ENCODE results near the gene TNFAIP2.

Gene TNFAIP2

DNA sequence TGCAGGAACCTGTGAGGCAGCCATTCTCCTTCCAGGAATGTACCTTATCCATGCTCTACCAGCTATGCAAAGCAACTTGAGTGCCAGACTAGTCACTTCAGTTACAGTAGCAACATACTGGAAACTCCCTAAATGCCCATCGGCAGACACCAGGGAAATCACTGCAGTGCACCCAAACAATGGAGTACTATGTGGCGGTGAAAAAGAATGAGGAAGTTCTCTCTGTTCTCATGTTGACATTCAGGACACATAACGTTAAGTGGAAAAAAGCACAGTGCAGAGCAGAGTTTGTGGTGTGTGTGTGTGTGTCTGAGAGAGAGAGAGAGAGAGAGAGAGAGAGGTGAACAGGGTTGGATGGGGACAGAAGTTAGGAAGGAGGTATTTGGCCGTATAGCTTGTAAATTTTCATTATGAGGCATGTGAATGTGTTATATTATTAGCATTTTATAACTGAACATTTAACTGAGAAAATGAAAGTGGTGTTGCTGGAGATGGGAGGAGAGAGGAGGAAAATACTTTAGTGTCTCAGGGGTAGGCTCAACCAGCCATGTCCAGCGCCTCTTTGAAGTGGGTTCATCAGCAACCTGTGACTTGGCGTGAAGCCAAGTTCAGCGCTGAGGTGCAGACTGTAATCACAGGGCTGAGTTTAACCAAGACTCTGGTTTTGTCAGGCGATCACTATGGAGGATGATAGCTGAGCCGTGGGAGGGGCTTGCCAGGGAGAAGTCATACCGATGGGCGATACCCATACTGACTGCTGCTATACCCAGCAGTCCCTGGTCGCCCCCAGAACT, 17.3 kb downstream of the TNFAIP2 start:
- no peaks in the 10 kb centered on the region for H3K27me3 ChIP-seq (ENCODE audit: insufficient read depth, low read length, poor library complexity, severe bottlenecking)
- H4K20me1 ChIP-seq (ENCODE audit: insufficient read depth, low read length, poor library complexity, severe bottlenecking) = no peaks in the 10 kb centered on the region
- H3K79me2 ChIP-seq (ENCODE audit: insufficient read depth, low read length) = no peaks in the 10 kb centered on the region
- peak overlapping the region; percentile 25 for H3K4me3 ChIP-seq (ENCODE audit: low read length, poor library complexity, severe bottlenecking)
- no peaks in the 10 kb centered on the region for H3K9me2 ChIP-seq (replicated peaks; ENCODE audit: low read depth, low read length)
- H2AFZ ChIP-seq (ENCODE audit: low read length) = no peak overlapping the region
- peak overlapping the region; percentile 55 for H3K4me2 ChIP-seq (ENCODE audit: low read depth, low read length, poor library complexity, severe bottlenecking)
- H3K9me3 ChIP-seq (ENCODE audit: insufficient read depth, low read depth, low read length) = no peaks in the 10 kb centered on the region
- H3F3A ChIP-seq (ENCODE audit: low read depth) = no peaks in the 10 kb centered on the region
- H3K9ac ChIP-seq (ENCODE audit: low read depth, low read length, poor library complexity, severe bottlenecking) = no peak overlapping the region
- H3K4me1 ChIP-seq (ENCODE audit: insufficient read depth, low read length, poor library complexity, severe bottlenecking) = peaks cover 6% of the 10 kb centered on the region
- TF ChIP-seq EZH2phosphoT487 (IDR thresholded peaks at IDR 0.05; ENCODE audit: borderline replicate concordance) = no peak
- TF ChIP-seq, protein P1, sequence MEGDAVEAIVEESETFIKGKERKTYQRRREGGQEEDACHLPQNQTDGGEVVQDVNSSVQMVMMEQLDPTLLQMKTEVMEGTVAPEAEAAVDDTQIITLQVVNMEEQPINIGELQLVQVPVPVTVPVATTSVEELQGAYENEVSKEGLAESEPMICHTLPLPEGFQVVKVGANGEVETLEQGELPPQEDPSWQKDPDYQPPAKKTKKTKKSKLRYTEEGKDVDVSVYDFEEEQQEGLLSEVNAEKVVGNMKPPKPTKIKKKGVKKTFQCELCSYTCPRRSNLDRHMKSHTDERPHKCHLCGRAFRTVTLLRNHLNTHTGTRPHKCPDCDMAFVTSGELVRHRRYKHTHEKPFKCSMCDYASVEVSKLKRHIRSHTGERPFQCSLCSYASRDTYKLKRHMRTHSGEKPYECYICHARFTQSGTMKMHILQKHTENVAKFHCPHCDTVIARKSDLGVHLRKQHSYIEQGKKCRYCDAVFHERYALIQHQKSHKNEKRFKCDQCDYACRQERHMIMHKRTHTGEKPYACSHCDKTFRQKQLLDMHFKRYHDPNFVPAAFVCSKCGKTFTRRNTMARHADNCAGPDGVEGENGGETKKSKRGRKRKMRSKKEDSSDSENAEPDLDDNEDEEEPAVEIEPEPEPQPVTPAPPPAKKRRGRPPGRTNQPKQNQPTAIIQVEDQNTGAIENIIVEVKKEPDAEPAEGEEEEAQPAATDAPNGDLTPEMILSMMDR (conservative IDR thresholded peaks at IDR 0.05; ENCODE audit: low read length) = no peak
- H3K36me3 ChIP-seq (ENCODE audit: insufficient read depth, low read length) = no peaks in the 10 kb centered on the region

DNA sequence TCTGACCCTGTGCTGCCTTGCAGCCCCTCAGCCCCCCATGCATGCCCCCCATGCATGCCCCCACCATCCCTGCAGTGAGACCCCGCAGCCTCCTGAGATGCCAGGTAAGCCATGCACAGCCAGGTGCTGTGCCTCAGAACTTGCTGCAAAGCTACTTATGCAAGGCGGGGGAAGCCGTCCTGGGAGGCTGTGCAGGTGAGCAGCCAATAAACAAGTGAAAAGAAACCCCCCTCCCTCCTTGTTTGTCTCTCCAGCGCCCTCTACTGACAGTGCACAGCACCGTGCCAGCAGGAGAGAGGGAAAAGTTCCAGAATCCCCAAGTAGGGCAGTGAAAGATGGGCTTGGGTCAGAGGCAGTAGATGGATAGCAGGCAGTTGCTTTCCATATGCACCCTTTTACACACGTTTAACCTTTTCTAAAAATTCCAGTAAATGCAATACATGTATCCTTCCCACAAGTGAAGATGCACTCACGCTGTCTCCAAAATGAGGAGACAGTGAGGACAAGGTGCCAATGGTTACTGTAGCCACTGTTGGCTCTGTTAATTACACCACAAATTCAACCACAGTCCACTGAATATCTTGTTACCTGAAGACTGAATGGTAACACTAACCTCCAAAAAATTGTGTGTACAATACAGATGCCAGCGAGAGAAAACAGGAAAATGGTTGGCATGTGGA, 18.0 kb downstream of the TNFAIP2 start:
- H3F3A ChIP-seq (ENCODE audit: low read depth) = no peaks in the 10 kb centered on the region
- H4K20me1 ChIP-seq (ENCODE audit: insufficient read depth, low read length, poor library complexity, severe bottlenecking) = no peaks in the 10 kb centered on the region
- peaks cover 6% of the 10 kb centered on the region for H3K4me1 ChIP-seq (ENCODE audit: insufficient read depth, low read length, poor library complexity, severe bottlenecking)
- no peaks in the 10 kb centered on the region for H3K9me3 ChIP-seq (ENCODE audit: insufficient read depth, low read depth, low read length)
- TF ChIP-seq, protein P1 (conservative IDR thresholded peaks at IDR 0.05; ENCODE audit: low read length) = peak; percentile 94
- no peak for TF ChIP-seq EZH2phosphoT487 (IDR thresholded peaks at IDR 0.05; ENCODE audit: borderline replicate concordance)
- no peak overlapping the region for H3K9ac ChIP-seq (ENCODE audit: low read depth, low read length, poor library complexity, severe bottlenecking)
- H3K27me3 ChIP-seq (ENCODE audit: insufficient read depth, low read length, poor library complexity, severe bottlenecking) = no peaks in the 10 kb centered on the region
- no peak overlapping the region for H2AFZ ChIP-seq (ENCODE audit: low read length)
- H3K4me2 ChIP-seq (ENCODE audit: low read depth, low read length, poor library complexity, severe bottlenecking) = peak overlapping the region; percentile 55
- H3K36me3 ChIP-seq (ENCODE audit: insufficient read depth, low read length) = no peaks in the 10 kb centered on the region
- no peaks in the 10 kb centered on the region for H3K9me2 ChIP-seq (replicated peaks; ENCODE audit: low read depth, low read length)
- no peaks in the 10 kb centered on the region for H3K79me2 ChIP-seq (ENCODE audit: insufficient read depth, low read length)
- H3K4me3 ChIP-seq (ENCODE audit: low read length, poor library complexity, severe bottlenecking) = peak overlapping the region; percentile 25

DNA sequence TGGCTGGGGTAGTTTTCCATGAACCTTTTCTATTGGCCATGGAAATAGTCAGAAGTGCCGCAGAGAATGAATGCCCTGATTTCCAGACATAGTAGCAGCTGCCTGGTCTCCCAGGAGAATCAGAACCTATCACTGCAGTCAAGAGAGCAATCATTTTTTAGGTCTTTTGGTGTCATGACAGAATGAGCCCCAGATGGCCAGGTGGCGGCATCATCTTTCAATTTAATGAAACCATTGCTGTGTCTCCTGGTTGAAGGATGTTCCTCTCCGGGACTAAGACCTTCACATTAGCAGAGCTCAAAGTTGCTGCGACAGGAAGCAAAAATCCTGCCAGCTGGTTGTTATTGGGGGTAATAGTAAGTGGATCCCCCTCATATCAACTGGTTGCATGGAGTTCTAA, 18.8 kb downstream of the TNFAIP2 start:
- H3K4me1 ChIP-seq (ENCODE audit: insufficient read depth, low read length, poor library complexity, severe bottlenecking) = peaks cover 6% of the 10 kb centered on the region
- no peaks in the 10 kb centered on the region for H4K20me1 ChIP-seq (ENCODE audit: insufficient read depth, low read length, poor library complexity, severe bottlenecking)
- H3K4me2 ChIP-seq (ENCODE audit: low read depth, low read length, poor library complexity, severe bottlenecking) = no peak overlapping the region
- H3K27me3 ChIP-seq (ENCODE audit: insufficient read depth, low read length, poor library complexity, severe bottlenecking) = no peaks in the 10 kb centered on the region
- no peak overlapping the region for H3K4me3 ChIP-seq (ENCODE audit: low read length, poor library complexity, severe bottlenecking)
- H3K79me2 ChIP-seq (ENCODE audit: insufficient read depth, low read length) = no peaks in the 10 kb centered on the region
- no peaks in the 10 kb centered on the region for H3F3A ChIP-seq (ENCODE audit: low read depth)
- no peaks in the 10 kb centered on the region for H3K9me3 ChIP-seq (ENCODE audit: insufficient read depth, low read depth, low read length)
- no peak overlapping the region for H2AFZ ChIP-seq (ENCODE audit: low read length)
- H3K9ac ChIP-seq (ENCODE audit: low read depth, low read length, poor library complexity, severe bottlenecking) = no peak overlapping the region
- H3K9me2 ChIP-seq (replicated peaks; ENCODE audit: low read depth, low read length) = no peaks in the 10 kb centered on the region
- H3K36me3 ChIP-seq (ENCODE audit: insufficient read depth, low read length) = no peaks in the 10 kb centered on the region
- TF ChIP-seq, protein P1 (conservative IDR thresholded peaks at IDR 0.05; ENCODE audit: low read length) = no peak
- TF ChIP-seq EZH2phosphoT487 (IDR thresholded peaks at IDR 0.05; ENCODE audit: borderline replicate concordance) = no peak

Measured in Loucy (cell line).